HUDEP-2 (cell line): ENCODE measurements around the gene A4GNT.

ENCODE experiments used
- DNase-seq, 76 experiments: peaks; one replicate each; lab custom pipeline; 2025; ENCODE audit not compliant: unreplicated experiment in 76 of 76; lab: John Stamatoyannopoulos, UW

The A4GNT gene

GRCh38 chr3:138081371-138082084 lies 50.7 kb downstream of the A4GNT start:
- DNase-seq, result no peak

GRCh38 chr3:138079901-138080300 lies 52.3 kb downstream of the A4GNT start:
- no peak for DNase-seq

- no peak for DNase-seq
Observed at GRCh38 chr3:138078901-138079344, 53.3 kb downstream of the A4GNT start.

GRCh38 chr3:138078096-138078495 lies 54.1 kb downstream of the A4GNT start:
- DNase-seq, result no peak
